Amniotic epithelial cell (primary cell): ENCODE results near the gene TBC1D24.
"Not testable (repeated sequence)": the region's sequence is repeated elsewhere in the genome, so short reads cannot be mapped to it uniquely, and the experiment has no call there.

Experiments
- DNase-seq: peaks from one replicate; pipeline ENCODE4 v3.0.0-alpha.2; 2010; ENCODE audit warnings: low read depth

Gene TBC1D24

GRCh38 chr16:2468725-2469398, 6.1 kb upstream of the TBC1D24 start:
- DNase-seq = no peak

GRCh38 chr16:2469399-2470233, 5.3 kb upstream of the TBC1D24 start:
- no peak for DNase-seq

GRCh38 chr16:2470234-2470601, 4.7 kb upstream of the TBC1D24 start:
- no peak for DNase-seq

- DNase-seq = no peak
Measured at GRCh38 chr16:2470603-2471015, 4.3 kb upstream of the TBC1D24 start.

- no peak for DNase-seq
Measured at GRCh38 chr16:2471016-2471652, 3.8 kb upstream of the TBC1D24 start, which contains the start of gene NTN3. NTN3 (plus strand) TSS chr16:2471297; CDS start chr16:2471702, 405 bp downstream.

GRCh38 chr16:2471653-2472487, 3.1 kb upstream of the TBC1D24 start:
- DNase-seq = no peak

GRCh38 chr16:2472488-2472864, 2.5 kb upstream of the TBC1D24 start:
- no peak for DNase-seq

GRCh38 chr16:2472885-2473445, 2.0 kb upstream of the TBC1D24 start:
- no peak for DNase-seq

- no peak for DNase-seq
Measured at GRCh38 chr16:2473446-2473926, 1.4 kb upstream of the TBC1D24 start.

- no peak for DNase-seq
Measured at GRCh38 chr16:2473999-2474876, 689 bp upstream of the TBC1D24 start.

- no peak for DNase-seq
Measured at GRCh38 chr16:2475413-2476344, 752 bp downstream of the TBC1D24 start.

- DNase-seq = no peak
Measured at GRCh38 chr16:2476345-2476720, 1.4 kb downstream of the TBC1D24 start.

GRCh38 chr16:2476741-2477140, 1.8 kb downstream of the TBC1D24 start:
- DNase-seq = no peak

- no peak for DNase-seq
Measured at GRCh38 chr16:2477327-2477726, 2.4 kb downstream of the TBC1D24 start.

- DNase-seq = no peak
Measured at GRCh38 chr16:2478279-2478678, 3.4 kb downstream of the TBC1D24 start.

GRCh38 chr16:2479996-2480395, 5.1 kb downstream of the TBC1D24 start:
- not testable (repeated sequence) for DNase-seq

- DNase-seq = no peak
Measured at GRCh38 chr16:2480948-2481347, 6.0 kb downstream of the TBC1D24 start.

GRCh38 chr16:2481676-2482075, 6.7 kb downstream of the TBC1D24 start:
- no peak for DNase-seq

- DNase-seq = no peak
Measured at GRCh38 chr16:2482249-2482648, 7.3 kb downstream of the TBC1D24 start.
